Fibroblast of villous mesenchyme (primary cell): Measurements from ENCODE around the gene C5orf15. TPM values are rescaled to one million over a fixed set of nuclear protein-coding genes. Genes with fewer than 3 reads are reported as not detected.

Source experiments
- DNase-seq: peaks from one replicate; pipeline ENCODE4 v3.0.0-alpha.2; 2010; ENCODE audit warnings: low read depth
- H3K4me3 ChIP-seq: 2 replicates; pipeline ENCODE4 v1.5.1; 2011; ENCODE audit warnings: low read depth, mild to moderate bottlenecking, low read length
- CTCF ChIP-seq: IDR thresholded peaks from 2 replicates; pipeline ENCODE4 v1.5.1; 2012; ENCODE audit warnings: low read depth, mild to moderate bottlenecking, low read length; ENCODE audit not compliant: insufficient read depth
- total RNA-seq: library from RNA; depleted of rRNA; stranded (reverse); fragments of >200 nt; gene quantifications from 2 replicates; pipeline ENCODE4 v1.2.3, GENCODE V29; 2012

Gene C5orf15
- total RNA-seq, 1 donor: 103 TPM

GRCh38 chr5:133998042-133998441, 29.6 kb upstream of the C5orf15 start:
- no peak for TF ChIP-seq CTCF
- DNase-seq: no peak
- H3K4me3 ChIP-seq: no peak overlapping the region

GRCh38 chr5:133996683-133997252, 28.3 kb upstream of the C5orf15 start:
- no peak for DNase-seq
- H3K4me3 ChIP-seq: no peak overlapping the region
- TF ChIP-seq CTCF: peak; percentile 66

- H3K4me3 ChIP-seq: no peak overlapping the region
- DNase-seq: no peak
Observed at GRCh38 chr5:133995883-133996563, 27.6 kb upstream of the C5orf15 start.

GRCh38 chr5:133995341-133995740, 26.9 kb upstream of the C5orf15 start:
- TF ChIP-seq CTCF: no peak
- DNase-seq: no peak
- H3K4me3 ChIP-seq: no peak overlapping the region

More at GRCh38 chr5:133995883-133996563, 27.6 kb upstream of the C5orf15 start:
- TF ChIP-seq CTCF: no peak

GRCh38 chr5:133994990-133995333, 26.5 kb upstream of the C5orf15 start:
- H3K4me3 ChIP-seq: no peak overlapping the region
- DNase-seq: no peak
- TF ChIP-seq CTCF: no peak

GRCh38 chr5:133994297-133994989, 26.0 kb upstream of the C5orf15 start:
- TF ChIP-seq CTCF: no peak
- no peak for DNase-seq
- H3K4me3 ChIP-seq: no peak overlapping the region
